GM12873 (cell line): Measurements from ENCODE around the gene TRIM33.

Experiments
- TF ChIP-seq, protein P1 (sequence below): IDR thresholded peaks from 2 replicates; pipeline ENCODE4 v1.5.1; 2012; ENCODE audit warnings: low read depth, mild to moderate bottlenecking, moderate library complexity, low read length, control low read depth; ENCODE audit not compliant: insufficient read depth; ENCODE audit errors: missing control alignments

TRIM33 gene

GRCh38 chr1:114485286-114485685, 25.7 kb downstream of the TRIM33 start:
- TF ChIP-seq, protein P1, sequence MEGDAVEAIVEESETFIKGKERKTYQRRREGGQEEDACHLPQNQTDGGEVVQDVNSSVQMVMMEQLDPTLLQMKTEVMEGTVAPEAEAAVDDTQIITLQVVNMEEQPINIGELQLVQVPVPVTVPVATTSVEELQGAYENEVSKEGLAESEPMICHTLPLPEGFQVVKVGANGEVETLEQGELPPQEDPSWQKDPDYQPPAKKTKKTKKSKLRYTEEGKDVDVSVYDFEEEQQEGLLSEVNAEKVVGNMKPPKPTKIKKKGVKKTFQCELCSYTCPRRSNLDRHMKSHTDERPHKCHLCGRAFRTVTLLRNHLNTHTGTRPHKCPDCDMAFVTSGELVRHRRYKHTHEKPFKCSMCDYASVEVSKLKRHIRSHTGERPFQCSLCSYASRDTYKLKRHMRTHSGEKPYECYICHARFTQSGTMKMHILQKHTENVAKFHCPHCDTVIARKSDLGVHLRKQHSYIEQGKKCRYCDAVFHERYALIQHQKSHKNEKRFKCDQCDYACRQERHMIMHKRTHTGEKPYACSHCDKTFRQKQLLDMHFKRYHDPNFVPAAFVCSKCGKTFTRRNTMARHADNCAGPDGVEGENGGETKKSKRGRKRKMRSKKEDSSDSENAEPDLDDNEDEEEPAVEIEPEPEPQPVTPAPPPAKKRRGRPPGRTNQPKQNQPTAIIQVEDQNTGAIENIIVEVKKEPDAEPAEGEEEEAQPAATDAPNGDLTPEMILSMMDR = no peak

GRCh38 chr1:114482585-114482984, 28.4 kb downstream of the TRIM33 start:
- TF ChIP-seq, protein P1 = no peak

GRCh38 chr1:114479134-114479533, 31.9 kb downstream of the TRIM33 start:
- TF ChIP-seq, protein P1 = no peak

GRCh38 chr1:114473796-114474195, 37.2 kb downstream of the TRIM33 start:
- TF ChIP-seq, protein P1 = no peak

DNA sequence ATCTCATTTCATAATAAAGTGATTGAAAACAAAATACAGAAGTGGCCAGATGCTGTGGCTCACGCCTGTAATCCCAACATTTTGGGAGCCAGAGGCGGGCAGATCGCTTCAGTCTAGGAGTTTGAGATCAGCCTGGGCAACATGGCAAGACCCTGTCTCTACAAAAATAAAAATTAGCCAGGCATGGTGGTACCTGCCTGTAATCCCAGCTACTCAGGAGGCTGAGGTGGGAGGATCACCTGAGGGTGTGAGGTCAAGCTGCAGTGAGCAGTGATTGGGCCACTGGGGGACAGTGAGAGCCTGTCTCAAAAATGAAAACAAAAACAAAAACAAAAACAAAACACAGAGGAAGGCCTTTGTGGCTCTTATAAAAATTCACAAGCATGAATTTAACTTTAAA, 38.6 kb downstream of the TRIM33 start:
- TF ChIP-seq, protein P1 = no peak

DNA sequence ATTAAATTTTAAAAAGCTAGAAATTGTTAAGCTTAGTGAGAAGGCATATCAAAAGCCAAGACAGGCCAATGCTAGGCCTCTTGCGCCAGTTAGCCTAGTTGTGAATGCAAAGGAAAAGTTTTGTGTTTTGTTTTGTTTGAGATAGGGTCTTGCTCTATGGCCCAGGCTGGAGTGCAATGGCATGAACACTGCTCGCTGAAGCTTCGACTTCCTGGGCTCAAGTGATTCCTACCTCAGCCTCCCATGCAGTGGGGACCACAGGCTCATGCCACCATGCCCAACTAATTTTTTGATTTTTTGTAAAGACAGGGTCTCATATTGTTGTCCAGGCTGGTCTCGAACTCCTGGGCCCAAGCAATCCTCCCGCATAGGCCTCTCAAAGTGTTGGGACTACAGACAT, 40.3 kb downstream of the TRIM33 start:
- TF ChIP-seq, protein P1 = no peak

DNA sequence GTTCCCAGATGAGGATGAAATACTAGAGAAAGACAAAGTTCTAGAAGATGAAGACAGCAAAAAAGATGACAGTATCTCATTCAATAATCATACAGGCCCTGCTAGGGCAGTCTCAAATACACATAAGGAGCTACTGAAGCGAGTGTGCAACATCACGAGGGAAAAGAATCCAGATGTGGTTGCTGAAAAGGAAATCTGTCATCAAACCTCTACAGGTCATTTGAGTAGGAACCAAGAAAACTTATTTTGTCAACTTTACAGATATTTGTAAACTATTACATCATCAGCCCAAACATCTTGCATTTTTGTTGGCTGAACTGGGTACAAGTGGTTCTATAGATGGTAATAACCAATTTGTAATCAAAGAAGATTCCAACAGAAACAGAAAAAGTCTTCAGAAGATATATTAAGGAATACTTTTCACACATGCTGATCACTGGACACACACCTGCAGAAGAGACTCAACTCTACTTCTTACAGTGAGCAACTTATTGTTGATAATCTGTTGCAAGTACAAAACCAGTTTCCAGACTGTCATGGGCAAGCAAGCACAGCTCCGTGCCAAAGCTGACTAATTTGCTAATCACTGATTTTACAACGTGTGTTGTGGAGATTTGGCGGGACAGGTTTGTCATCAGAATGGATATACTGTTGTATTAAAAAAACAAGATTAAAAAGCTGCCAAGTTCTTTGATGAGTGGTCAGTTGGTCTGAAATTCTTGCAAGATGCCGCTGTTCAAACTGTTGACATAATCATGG, 42.1 kb downstream of the TRIM33 start:
- TF ChIP-seq, protein P1 = no peak
